DMS153 (cell line): ENCODE results near the gene P2RX4.
"Not testable (repeated sequence)": the region's sequence is repeated elsewhere in the genome, so short reads cannot be mapped to it uniquely, and the experiment has no call there.

ENCODE experiments used
- DNase-seq: peaks from one replicate; lab custom pipeline; 2025; lab: John Stamatoyannopoulos, UW

Gene P2RX4

GRCh38 chr12:121277374-121277759 lies 67.4 kb downstream of the P2RX4 start:
- DNase-seq: no peak

- no peak for DNase-seq
Observed at GRCh38 chr12:121278169-121279070, 68.5 kb downstream of the P2RX4 start.

DNA sequence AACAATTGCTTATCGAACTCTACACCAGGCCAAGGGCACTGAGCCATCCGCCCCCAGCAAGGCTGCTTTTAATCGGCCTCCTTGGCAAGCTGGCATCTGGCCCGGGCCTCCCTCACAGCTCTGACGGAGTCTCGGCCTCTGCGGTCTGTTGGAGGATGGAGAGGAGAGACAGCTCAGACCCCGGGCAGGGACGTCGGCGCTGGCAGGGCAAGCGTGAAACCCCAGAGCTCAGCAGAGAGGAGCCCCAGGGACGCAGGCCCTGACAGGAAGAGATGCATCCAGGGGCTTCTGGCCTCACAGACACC lies 69.1 kb downstream of the P2RX4 start:
- no peak for DNase-seq

GRCh38 chr12:121279507-121279915 lies 69.6 kb downstream of the P2RX4 start:
- DNase-seq: no peak

- not testable (repeated sequence) for DNase-seq
Observed at GRCh38 chr12:121280531-121280930, 70.6 kb downstream of the P2RX4 start.

- DNase-seq: not testable (repeated sequence)
Observed at GRCh38 chr12:121281116-121281515, 71.2 kb downstream of the P2RX4 start.

DNA sequence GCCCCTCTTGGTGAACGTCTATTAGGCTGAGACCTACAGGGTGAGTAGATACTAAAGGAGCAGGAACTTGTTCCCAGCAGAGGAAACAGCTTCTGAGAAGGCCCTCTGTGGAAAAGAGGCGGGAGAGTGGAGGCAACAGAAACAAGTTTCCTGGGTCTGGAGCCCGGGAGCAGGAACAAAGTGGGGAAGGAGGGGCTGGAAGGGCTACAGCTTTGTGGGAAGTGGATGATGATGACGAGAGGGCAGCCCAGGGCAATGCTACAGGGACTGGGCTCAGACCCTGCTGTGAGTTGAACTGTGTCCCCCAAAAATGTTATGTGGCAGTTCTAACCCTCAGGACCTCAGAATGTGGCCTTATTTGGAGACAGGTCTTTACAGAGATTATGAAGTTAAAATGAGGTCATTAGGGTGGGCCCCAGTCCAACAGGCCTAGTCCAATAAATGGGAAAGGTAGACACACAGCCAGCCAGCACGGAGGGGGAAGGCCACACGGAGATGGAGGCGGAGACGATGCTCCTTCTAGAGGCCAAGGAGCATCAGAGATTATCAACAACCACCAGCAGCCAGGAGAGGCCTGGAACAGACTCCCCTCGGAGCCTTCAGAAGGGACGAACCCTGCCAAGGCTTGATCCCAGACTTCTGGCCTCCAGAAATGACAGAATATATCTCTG lies 72.3 kb downstream of the P2RX4 start:
- no peak for DNase-seq

DNA sequence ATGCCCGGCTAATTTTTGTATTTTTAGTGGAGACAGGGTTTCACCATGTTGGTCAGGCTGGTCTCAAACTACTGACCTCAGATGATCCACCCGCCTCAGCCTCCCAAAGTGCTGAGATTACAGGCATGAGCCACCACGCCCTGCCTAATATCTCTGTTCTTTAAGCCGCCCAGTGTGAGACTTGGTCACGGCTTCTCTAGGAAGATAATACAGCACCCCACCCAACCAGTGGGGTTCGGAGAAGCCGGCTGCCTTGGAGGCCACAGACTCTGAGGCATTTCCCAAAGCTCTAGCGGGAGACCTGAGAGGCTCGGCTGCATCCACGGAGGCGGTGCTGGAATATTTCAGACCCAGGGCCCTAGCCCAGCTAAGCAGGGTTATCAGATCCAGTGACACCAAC lies 73.0 kb downstream of the P2RX4 start:
- not testable (repeated sequence) for DNase-seq

- no peak for DNase-seq
Observed at GRCh38 chr12:121283388-121283787, 73.5 kb downstream of the P2RX4 start.
